Mucosa of rectum (tissue), 2 donors: ENCODE data around the gene BID.
"Not testable (repeated sequence)": the region's sequence is repeated elsewhere in the genome, so short reads cannot be mapped to it uniquely, and the experiment has no call there.

ENCODE experiments used
- H3K27ac ChIP-seq, 2 donors: one replicate each; pipeline ENCODE4 v1.7.0; 2013; ENCODE audit warnings: inconsistent platforms in 2 of 2, low read depth in 2 of 2, low read length in 2 of 2
- H3K27me3 ChIP-seq, 2 donors: one replicate each; pipeline ENCODE4 v1.7.0; 2013; ENCODE audit warnings: low read length in 2 of 2; ENCODE audit not compliant: control insufficient read depth in 2 of 2, insufficient read depth in 2 of 2
- H3K36me3 ChIP-seq, 2 donors: one replicate each; pipeline ENCODE4 v1.7.0; 2013; ENCODE audit warnings: low read length in 2 of 2; ENCODE audit not compliant: control insufficient read depth in 2 of 2, insufficient read depth in 2 of 2
- H3K4me1 ChIP-seq, 2 donors: one replicate each; pipeline ENCODE4 v1.7.0; 2013; ENCODE audit warnings: low read length in 2 of 2, mild to moderate bottlenecking in 1 of 2; ENCODE audit not compliant: control insufficient read depth in 2 of 2, insufficient read depth in 2 of 2
- H3K4me3 ChIP-seq, 2 donors: one replicate each; pipeline ENCODE4 v1.7.0; 2013; ENCODE audit warnings: low read length in 2 of 2
- H3K9ac ChIP-seq, 2 donors: one replicate each; pipeline ENCODE4 v1.7.0; 2013; ENCODE audit warnings: low read length in 2 of 2, low read depth in 1 of 2, mild to moderate bottlenecking in 1 of 2
- H3K9me3 ChIP-seq, 2 donors: one replicate each; pipeline ENCODE4 v1.7.0; 2013; ENCODE audit warnings: low read length in 2 of 2; ENCODE audit not compliant: control insufficient read depth in 2 of 2
- donor health status: healthy.
- donor health status: Normal muscosa, but diverticular disease.

BID gene

GRCh38 chr22:17703811-17704210 is 70.5 kb downstream of the BID start:
- no peak overlapping the region for H3K27ac ChIP-seq
- no peak overlapping the region for H3K9ac ChIP-seq
- H3K27me3 ChIP-seq, result no peaks in the 10 kb centered on the region
- no peak overlapping the region for H3K4me3 ChIP-seq
- peaks cover 8 to 15% of the 10 kb centered on the region in 2 donors for H3K36me3 ChIP-seq
- peaks cover 6 to 9% of the 10 kb centered on the region in 2 donors for H3K4me1 ChIP-seq
- H3K9me3 ChIP-seq, result no peaks in the 10 kb centered on the region

GRCh38 chr22:17700778-17701177 is 73.5 kb downstream of the BID start:
- no peak overlapping the region for H3K9ac ChIP-seq
- H3K27me3 ChIP-seq, result no peaks in the 10 kb centered on the region
- H3K36me3 ChIP-seq, result peaks cover 15 to 17% of the 10 kb centered on the region in 2 donors
- H3K27ac ChIP-seq, result no peak overlapping the region
- H3K9me3 ChIP-seq, result no peaks in the 10 kb centered on the region
- H3K4me1 ChIP-seq, result no peaks in the 10 kb centered on the region
- no peak overlapping the region for H3K4me3 ChIP-seq

GRCh38 chr22:17699696-17700340 is 74.5 kb downstream of the BID start:
- H3K9me3 ChIP-seq, result no peaks in the 10 kb centered on the region
- no peaks in the 10 kb centered on the region for H3K4me1 ChIP-seq
- H3K36me3 ChIP-seq, result peaks cover 16 to 18% of the 10 kb centered on the region in 2 donors
- no peak overlapping the region for H3K27ac ChIP-seq
- H3K27me3 ChIP-seq, result no peaks in the 10 kb centered on the region
- H3K9ac ChIP-seq, result no peak overlapping the region
- H3K4me3 ChIP-seq, result no peak overlapping the region

- no peak overlapping the region for H3K9ac ChIP-seq
- H3K27ac ChIP-seq, result no peak overlapping the region
- H3K4me3 ChIP-seq, result no peak overlapping the region
- H3K36me3 ChIP-seq, result peaks cover 16 to 18% of the 10 kb centered on the region in 2 donors
- H3K4me1 ChIP-seq, result no peaks in the 10 kb centered on the region
- H3K9me3 ChIP-seq, result no peaks in the 10 kb centered on the region
- H3K27me3 ChIP-seq, result no peaks in the 10 kb centered on the region
Observed at GRCh38 chr22:17698948-17699347, 75.3 kb downstream of the BID start.

GRCh38 chr22:17698276-17698675 is 76.0 kb downstream of the BID start:
- H3K9me3 ChIP-seq, H3K27ac ChIP-seq, H3K4me1 ChIP-seq, H3K27me3 ChIP-seq, H3K9ac ChIP-seq, H3K4me3 ChIP-seq: not testable (repeated sequence)
- H3K36me3 ChIP-seq, result peaks cover 11 to 13% of the 10 kb centered on the region in 2 donors

GRCh38 chr22:17697196-17697595 is 77.1 kb downstream of the BID start:
- not testable (repeated sequence) for H3K27me3 ChIP-seq, H3K4me1 ChIP-seq, H3K4me3 ChIP-seq, H3K9ac ChIP-seq, H3K9me3 ChIP-seq, H3K27ac ChIP-seq
- peaks cover 13 to 17% of the 10 kb centered on the region in 2 donors for H3K36me3 ChIP-seq

- no peaks in the 10 kb centered on the region for H3K27me3 ChIP-seq
- H3K9me3 ChIP-seq, result no peaks in the 10 kb centered on the region
- H3K4me1 ChIP-seq, result no peaks in the 10 kb centered on the region
- H3K27ac ChIP-seq, result no peak overlapping the region
- no peak overlapping the region for H3K4me3 ChIP-seq
- H3K36me3 ChIP-seq, result peaks cover 14 to 18% of the 10 kb centered on the region in 2 donors
- no peak overlapping the region for H3K9ac ChIP-seq
Observed at GRCh38 chr22:17695986-17696385, 78.3 kb downstream of the BID start.

- Histone ChIP-seq H3K9me3 (no peaks in the 10 kb centered on the region), H3K4me1 (no peaks in the 10 kb centered on the region)
Observed at GRCh38 chr22:17694752-17695151, 79.5 kb downstream of the BID start.

GRCh38 chr22:17694193-17694592 is 80.1 kb downstream of the BID start:
- H3K36me3 ChIP-seq, result peaks cover 13 to 19% of the 10 kb centered on the region in 2 donors
- H3K4me3 ChIP-seq, result no peak overlapping the region
- no peak overlapping the region for H3K27ac ChIP-seq
- no peaks in the 10 kb centered on the region for H3K27me3 ChIP-seq
- no peak overlapping the region for H3K9ac ChIP-seq
- H3K4me1 ChIP-seq, result no peaks in the 10 kb centered on the region
- no peaks in the 10 kb centered on the region for H3K9me3 ChIP-seq

More at GRCh38 chr22:17694752-17695151, 79.5 kb downstream of the BID start:
- no peak overlapping the region for H3K4me3 ChIP-seq
- no peak overlapping the region for H3K27ac ChIP-seq
- H3K9ac ChIP-seq, result no peak overlapping the region
- H3K27me3 ChIP-seq, result no peaks in the 10 kb centered on the region
- H3K36me3 ChIP-seq, result peaks cover 13 to 18% of the 10 kb centered on the region in 2 donors

GRCh38 chr22:17692841-17693240 is 81.4 kb downstream of the BID start:
- Histone ChIP-seq H3K36me3 (peaks cover 17 to 23% of the 10 kb centered on the region in 2 donors), H3K9me3 (no peaks in the 10 kb centered on the region), H3K9ac (no peak overlapping the region), H3K4me1 (no peaks in the 10 kb centered on the region), H3K4me3 (no peak overlapping the region), H3K27ac (no peak overlapping the region), H3K27me3 (no peaks in the 10 kb centered on the region)
